GM18511 (cell line): ENCODE results near the gene DEDD.

ENCODE experiments used
- ATAC-seq: cut with Tn5 transposase; IDR thresholded peaks from one replicate; pipeline ENCODE4 v1.9.1; 2021; ENCODE audit warnings: mild to moderate bottlenecking, moderate library complexity; ENCODE audit not compliant: unreplicated experiment

Gene DEDD

GRCh38 chr1:161077426-161077825, 55.0 kb downstream of the DEDD start:
- no peak for ATAC-seq

- ATAC-seq = no peak
These were observed 56.1 kb downstream of the DEDD start for GRCh38 chr1:161076410-161076809.

- ATAC-seq = no peak
These were observed 57.6 kb downstream of the DEDD start for GRCh38 chr1:161074676-161075368.

GRCh38 chr1:161073474-161074121, 58.9 kb downstream of the DEDD start:
- no peak for ATAC-seq

- no peak for ATAC-seq
These were observed 59.6 kb downstream of the DEDD start for GRCh38 chr1:161072751-161073449.

- no peak for ATAC-seq
These were observed 60.5 kb downstream of the DEDD start for GRCh38 chr1:161071886-161072371.
